ENCODE data around the gene ERBB4.

The ERBB4 gene

GRCh38 chr2:212337486-212338343, 200.9 kb downstream of the ERBB4 start:
- Histone ChIP-seq H2AFZ (ENCODE audit: low read length) (no peak overlapping the region), H3K9ac (ENCODE audit: low read length) (no peak overlapping the region), H3F3A (ENCODE audit: insufficient read depth, low read length) (no peaks in the 10 kb centered on the region), H3K27ac (ENCODE audit: low read length) (no peak overlapping the region), H3K36me3 (replicated peaks; ENCODE audit: insufficient read depth, low read length) (no peaks in the 10 kb centered on the region), H3K4me1 (ENCODE audit: low read length) (no peaks in the 10 kb centered on the region), H3K4me2 (ENCODE audit: low read depth, low read length) (no peak overlapping the region), H3K9me3 (replicated peaks; ENCODE audit: insufficient read depth, low read length) (no peaks in the 10 kb centered on the region), H3K4me3 (ENCODE audit: low read length) (no peak overlapping the region), H4K20me1 (ENCODE audit: insufficient read depth, low read length) (no peaks in the 10 kb centered on the region), H3K9me2 (replicated peaks; ENCODE audit: insufficient read depth, low read length) (no peaks in the 10 kb centered on the region), H3K79me2 (ENCODE audit: low read length) (no peaks in the 10 kb centered on the region), H3K27me3 (replicated peaks; ENCODE audit: insufficient read depth, low read length) (no peaks in the 10 kb centered on the region)
- DNase-seq, result no peak
- TF ChIP-seq EZH2 (optimal IDR thresholded peaks at IDR 0.05; ENCODE audit: low read depth, low read length), result no peak
- TF ChIP-seq CTCF (IDR thresholded peaks at IDR 0.05; ENCODE audit: low read length), result no peak

DNA sequence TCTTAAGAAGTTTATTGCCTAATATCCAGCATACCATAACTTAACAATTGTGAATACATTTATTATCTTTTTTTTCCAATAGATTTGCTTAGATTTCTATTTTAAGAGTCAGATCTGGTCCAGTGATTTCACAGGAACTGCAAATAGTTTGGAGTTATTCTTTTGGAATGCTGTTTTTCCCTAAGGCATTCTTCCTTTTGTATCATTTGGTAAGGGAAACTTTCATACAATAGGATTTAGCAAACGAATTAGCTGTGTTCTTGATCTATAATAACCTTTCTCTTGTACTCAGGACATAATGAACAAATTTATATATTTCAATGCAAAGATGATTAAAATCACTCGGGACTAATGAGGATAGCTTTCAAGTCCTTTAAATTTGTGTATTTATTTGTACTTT, 201.6 kb downstream of the ERBB4 start:
- Histone ChIP-seq H3K27me3 (replicated peaks; ENCODE audit: insufficient read depth, low read length) (no peaks in the 10 kb centered on the region), H3K9me2 (replicated peaks; ENCODE audit: insufficient read depth, low read length) (no peaks in the 10 kb centered on the region), H3K4me2 (ENCODE audit: low read depth, low read length) (no peak overlapping the region), H4K20me1 (ENCODE audit: insufficient read depth, low read length) (no peaks in the 10 kb centered on the region), H3K4me3 (ENCODE audit: low read length) (no peak overlapping the region), H3K9me3 (replicated peaks; ENCODE audit: insufficient read depth, low read length) (no peaks in the 10 kb centered on the region), H3K4me1 (ENCODE audit: low read length) (no peaks in the 10 kb centered on the region), H3K79me2 (ENCODE audit: low read length) (no peaks in the 10 kb centered on the region), H3K9ac (ENCODE audit: low read length) (no peak overlapping the region), H3K27ac (ENCODE audit: low read length) (no peak overlapping the region), H3F3A (ENCODE audit: insufficient read depth, low read length) (no peaks in the 10 kb centered on the region), H2AFZ (ENCODE audit: low read length) (no peak overlapping the region), H3K36me3 (replicated peaks; ENCODE audit: insufficient read depth, low read length) (no peaks in the 10 kb centered on the region)
- TF ChIP-seq EZH2phosphoT487 (IDR thresholded peaks at IDR 0.05; ENCODE audit: low read length) (no peak), CTCF (IDR thresholded peaks at IDR 0.05; ENCODE audit: low read length) (no peak)
- DNase-seq, result no peak

- no peaks in the 10 kb centered on the region for H3K9me3 ChIP-seq (replicated peaks; ENCODE audit: insufficient read depth, low read length)
- no peak overlapping the region for H3K4me3 ChIP-seq (ENCODE audit: low read length)
- no peak for TF ChIP-seq EZH2 (optimal IDR thresholded peaks at IDR 0.05; ENCODE audit: low read depth, low read length)
- TF ChIP-seq EZH2phosphoT487 (IDR thresholded peaks at IDR 0.05; ENCODE audit: low read length), result no peak
- no peak for TF ChIP-seq CTCF (IDR thresholded peaks at IDR 0.05; ENCODE audit: low read length)
- no peaks in the 10 kb centered on the region for H3K9me2 ChIP-seq (replicated peaks; ENCODE audit: insufficient read depth, low read length)
- H3K27ac ChIP-seq (ENCODE audit: low read length), result no peak overlapping the region
- no peaks in the 10 kb centered on the region for H3K79me2 ChIP-seq (ENCODE audit: low read length)
- H3F3A ChIP-seq (ENCODE audit: insufficient read depth, low read length), result no peaks in the 10 kb centered on the region
- no peaks in the 10 kb centered on the region for H3K27me3 ChIP-seq (replicated peaks; ENCODE audit: insufficient read depth, low read length)
- no peak overlapping the region for H3K4me2 ChIP-seq (ENCODE audit: low read depth, low read length)
- no peaks in the 10 kb centered on the region for H3K4me1 ChIP-seq (ENCODE audit: low read length)
- H2AFZ ChIP-seq (ENCODE audit: low read length), result no peak overlapping the region
- no peak for DNase-seq
- H4K20me1 ChIP-seq (ENCODE audit: insufficient read depth, low read length), result no peaks in the 10 kb centered on the region
- H3K9ac ChIP-seq (ENCODE audit: low read length), result no peak overlapping the region
- H3K36me3 ChIP-seq (replicated peaks; ENCODE audit: insufficient read depth, low read length), result no peaks in the 10 kb centered on the region
These were observed 208.3 kb downstream of the ERBB4 start for GRCh38 chr2:212330263-212330662.

Data from MM.1S (cell line).